RWPE1 (cell line): ENCODE results near the gene KRT77.

Source experiments
- CTCF ChIA-PET: fragments of 350-600 bp; sonication (Branson Sonifier 250); formaldehyde crosslinking; extraction: SDS; loops from one replicate; lab custom pipeline; 2021; lab: Yijun Ruan, JAX
- POLR2A ChIA-PET: fragments of 400-600 bp; formaldehyde crosslinking; extraction: SDS; loops from one replicate; lab custom pipeline; 2020; ENCODE audit warnings: antibody characterized with exemption; ENCODE audit not compliant: low non-redundant PET; lab: Yijun Ruan, JAX
- DNase-seq: peaks from one replicate; pipeline ENCODE4 v3.0.0; 2012; ENCODE audit warnings: low spot score
- H3K27ac ChIP-seq: fragments of 450-650 bp; 2 replicates; pipeline ENCODE4 v1.5.1; 2017
- TF ChIP-seq, protein P1 (sequence below): fragments of 450-650 bp; conservative IDR thresholded peaks from 2 replicates; pipeline ENCODE4 v1.5.1; 2017; ENCODE audit warnings: low read depth, mild to moderate bottlenecking

Gene KRT77

DNA sequence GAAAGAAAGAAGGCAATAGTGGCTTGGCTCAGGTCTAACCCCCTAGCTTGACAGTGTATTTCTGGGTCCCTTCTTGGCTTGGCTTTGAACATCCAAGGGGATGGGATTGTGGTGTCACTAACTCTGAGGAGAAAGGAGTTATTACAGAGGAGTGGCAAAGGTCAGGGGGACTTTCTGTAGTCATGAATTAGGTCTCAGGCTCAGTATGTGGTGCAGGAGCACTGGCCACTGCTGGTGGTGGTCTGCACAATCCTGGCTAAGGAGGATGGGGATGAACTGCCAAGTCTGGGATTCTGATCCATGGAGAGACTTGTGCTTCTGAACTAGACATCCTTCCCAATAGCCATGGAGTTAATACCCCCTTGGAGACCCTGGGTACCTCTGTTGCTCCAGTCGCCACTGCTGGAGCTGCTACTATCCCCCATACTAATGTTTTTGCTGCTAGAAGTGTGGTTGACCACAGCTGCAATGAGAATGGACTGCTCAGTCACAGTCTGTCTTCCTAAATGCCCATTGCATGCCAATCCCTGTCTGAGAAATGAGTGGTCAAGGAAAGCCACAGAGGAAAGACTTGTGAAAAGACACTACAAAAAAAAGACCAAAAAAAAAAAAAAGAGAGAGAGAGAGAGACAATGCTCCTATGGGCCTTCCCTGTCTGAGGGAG is 41.3 kb upstream of the KRT77 start:
- no peak overlapping the region for H3K27ac ChIP-seq
- TF ChIP-seq, protein P1, sequence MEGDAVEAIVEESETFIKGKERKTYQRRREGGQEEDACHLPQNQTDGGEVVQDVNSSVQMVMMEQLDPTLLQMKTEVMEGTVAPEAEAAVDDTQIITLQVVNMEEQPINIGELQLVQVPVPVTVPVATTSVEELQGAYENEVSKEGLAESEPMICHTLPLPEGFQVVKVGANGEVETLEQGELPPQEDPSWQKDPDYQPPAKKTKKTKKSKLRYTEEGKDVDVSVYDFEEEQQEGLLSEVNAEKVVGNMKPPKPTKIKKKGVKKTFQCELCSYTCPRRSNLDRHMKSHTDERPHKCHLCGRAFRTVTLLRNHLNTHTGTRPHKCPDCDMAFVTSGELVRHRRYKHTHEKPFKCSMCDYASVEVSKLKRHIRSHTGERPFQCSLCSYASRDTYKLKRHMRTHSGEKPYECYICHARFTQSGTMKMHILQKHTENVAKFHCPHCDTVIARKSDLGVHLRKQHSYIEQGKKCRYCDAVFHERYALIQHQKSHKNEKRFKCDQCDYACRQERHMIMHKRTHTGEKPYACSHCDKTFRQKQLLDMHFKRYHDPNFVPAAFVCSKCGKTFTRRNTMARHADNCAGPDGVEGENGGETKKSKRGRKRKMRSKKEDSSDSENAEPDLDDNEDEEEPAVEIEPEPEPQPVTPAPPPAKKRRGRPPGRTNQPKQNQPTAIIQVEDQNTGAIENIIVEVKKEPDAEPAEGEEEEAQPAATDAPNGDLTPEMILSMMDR = no peak
- ChIA-PET POLR2A (no interaction called here), CTCF (no interaction called here)
- DNase-seq = no peak

DNA sequence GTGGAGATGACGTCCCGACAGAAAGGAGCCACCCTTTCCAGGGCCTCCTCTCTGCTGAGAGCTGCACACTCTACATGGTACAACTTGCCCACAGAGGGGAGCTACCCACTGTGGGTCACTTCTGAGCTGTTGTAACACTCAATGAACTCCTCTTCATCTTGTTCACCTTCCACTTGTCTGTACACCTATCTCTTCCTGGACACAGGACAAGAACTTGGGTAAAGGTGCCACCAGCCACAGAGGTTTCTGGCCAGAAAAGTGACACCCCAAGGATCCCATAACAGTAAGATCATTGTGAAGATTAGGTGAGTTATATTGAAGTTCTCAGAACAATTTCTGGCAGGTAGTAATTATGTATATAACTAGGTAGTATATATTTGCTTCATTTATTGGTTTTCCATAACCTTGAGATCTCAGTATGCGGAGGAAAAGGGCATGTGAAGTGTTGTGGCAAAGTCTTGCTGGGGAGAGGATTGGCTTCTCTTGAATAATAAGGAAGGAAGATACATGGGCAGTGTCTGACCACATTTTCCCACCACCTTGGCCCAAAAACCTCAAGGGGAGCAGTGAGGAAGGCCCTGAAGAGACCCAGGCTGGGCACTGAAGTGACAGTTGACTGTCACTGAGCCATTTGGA is 39.6 kb upstream of the KRT77 start:
- no peak for DNase-seq
- H3K27ac ChIP-seq = no peak overlapping the region
- TF ChIP-seq, protein P1 = no peak
- CTCF ChIA-PET = no interaction called here
- POLR2A ChIA-PET = no interaction called here

- CTCF ChIA-PET = no interaction called here
- DNase-seq = no peak
- no peak overlapping the region for H3K27ac ChIP-seq
- POLR2A ChIA-PET = no interaction called here
- TF ChIP-seq, protein P1 = no peak
These were observed 38.9 kb upstream of the KRT77 start for GRCh38 chr12:52742196-52742580.

- TF ChIP-seq, protein P1 = no peak
- CTCF ChIA-PET = interaction anchor here (0.7 kb wide), 1 partner anchor 313 kb away, joined by 4 read pairs; no protein-coding TSS in a partner anchor
- POLR2A ChIA-PET = no interaction called here
- peak; percentile 62 for DNase-seq
- no peak overlapping the region for H3K27ac ChIP-seq
These were observed 38.3 kb upstream of the KRT77 start for GRCh38 chr12:52741375-52742195.

- DNase-seq = no peak
- H3K27ac ChIP-seq = no peak overlapping the region
- TF ChIP-seq, protein P1 = no peak
- CTCF ChIA-PET = interaction anchor here (0.6 to 0.7 kb wide), 3 partner anchors 25 to 312 kb away, joined by 4 read pairs; no protein-coding TSS in a partner anchor
- POLR2A ChIA-PET = no interaction called here
These were observed 37.3 kb upstream of the KRT77 start for GRCh38 chr12:52740584-52740983.

DNA sequence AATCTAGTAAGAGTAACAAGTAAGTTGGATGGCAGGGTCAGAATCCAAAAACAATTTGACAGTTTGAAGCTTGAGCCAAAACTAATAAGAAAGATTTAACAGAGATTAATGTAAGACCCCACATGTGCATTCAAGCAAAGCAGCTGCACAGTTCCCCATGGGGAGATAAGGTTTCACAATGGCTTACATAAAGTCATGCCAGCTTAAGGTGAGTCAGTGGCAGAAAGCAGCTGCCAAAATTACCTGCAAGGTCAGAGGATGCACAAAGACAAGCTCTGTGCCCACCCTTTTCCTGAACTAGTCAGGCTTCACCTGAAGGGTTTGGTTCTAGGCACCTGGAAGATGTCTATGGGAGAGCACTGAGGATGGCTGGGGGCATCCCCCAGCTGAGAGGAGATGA is 36.6 kb upstream of the KRT77 start:
- TF ChIP-seq, protein P1 = no peak
- DNase-seq = no peak
- ChIA-PET CTCF (interaction anchor here (0.6 to 0.7 kb wide), 3 partner anchors 14 to 127 kb away, joined by 4 to 6 read pairs (median 4); no protein-coding TSS in a partner anchor), POLR2A (no interaction called here)
- H3K27ac ChIP-seq = no peak overlapping the region
